ENCODE results near the gene METTL25.
"Not testable (repeated sequence)": the region's sequence is repeated elsewhere in the genome, so short reads cannot be mapped to it uniquely, and the experiment has no call there.

Gene METTL25

GRCh38 chr12:82358200-82359114, at the start of gene METTL25, which contains the start of gene CCDC59:
TSS of gene METTL25 (plus strand) at chr12:82358529. CDS start at chr12:82358566, 37 bp downstream.
TSS of gene CCDC59 (minus strand) at chr12:82358387. CDS start at chr12:82358376, 11 bp downstream.
- peak; percentile 95 for DNase-seq (ENCODE audit: low read depth in 2 of 2)

- no peak for DNase-seq (ENCODE audit: low read depth in 2 of 2)
Measured at GRCh38 chr12:82314406-82314892, 43.9 kb upstream of the METTL25 start.

- no peak for DNase-seq (ENCODE audit: low read depth in 2 of 2)
Measured at GRCh38 chr12:82319276-82319675, 39.1 kb upstream of the METTL25 start.

- DNase-seq (ENCODE audit: low read depth in 2 of 2): no peak
Measured at GRCh38 chr12:82325540-82326336, 32.6 kb upstream of the METTL25 start.

GRCh38 chr12:82326905-82327503, 31.3 kb upstream of the METTL25 start:
- DNase-seq (ENCODE audit: low read depth in 2 of 2): no peak

GRCh38 chr12:82327861-82328260, 30.5 kb upstream of the METTL25 start:
- no peak for DNase-seq (ENCODE audit: low read depth in 2 of 2)

- no peak for DNase-seq (ENCODE audit: low read depth in 2 of 2)
Measured at GRCh38 chr12:82329508-82329907, 28.8 kb upstream of the METTL25 start.

GRCh38 chr12:82350161-82350560, 8.2 kb upstream of the METTL25 start:
- DNase-seq (ENCODE audit: low read depth in 2 of 2): no peak

GRCh38 chr12:82351390-82351789, 6.9 kb upstream of the METTL25 start:
- no peak for DNase-seq (ENCODE audit: low read depth in 2 of 2)

- no peak for DNase-seq (ENCODE audit: low read depth in 2 of 2)
Measured at GRCh38 chr12:82357340-82357739, 989 bp upstream of the METTL25 start.

- DNase-seq (ENCODE audit: low read depth in 2 of 2): no peak
Measured at GRCh38 chr12:82357845-82358199, 507 bp upstream of the METTL25 start.

GRCh38 chr12:82359115-82359478, 768 bp downstream of the METTL25 start:
- no peak for DNase-seq (ENCODE audit: low read depth in 2 of 2)

GRCh38 chr12:82360834-82361233, 2.5 kb downstream of the METTL25 start:
- DNase-seq (ENCODE audit: low read depth in 2 of 2): not testable (repeated sequence)

GRCh38 chr12:82361461-82361915, 3.2 kb downstream of the METTL25 start:
- no peak for DNase-seq (ENCODE audit: low read depth in 2 of 2)

- DNase-seq (ENCODE audit: low read depth in 2 of 2): no peak
Measured at GRCh38 chr12:82363990-82364389, 5.7 kb downstream of the METTL25 start.

GRCh38 chr12:82366197-82366596, 7.9 kb downstream of the METTL25 start:
- DNase-seq (ENCODE audit: low read depth in 2 of 2): no peak

GRCh38 chr12:82375201-82375600, 16.9 kb downstream of the METTL25 start:
- no peak for DNase-seq (ENCODE audit: low read depth in 2 of 2)

GRCh38 chr12:82378997-82379396, 20.7 kb downstream of the METTL25 start:
- no peak for DNase-seq (ENCODE audit: low read depth in 2 of 2)

- DNase-seq (ENCODE audit: low read depth in 2 of 2): no peak
Measured at GRCh38 chr12:82383930-82384552, 25.7 kb downstream of the METTL25 start.

GRCh38 chr12:82398879-82399278, 40.5 kb downstream of the METTL25 start:
- DNase-seq (ENCODE audit: low read depth in 2 of 2): no peak

- no peak for DNase-seq (ENCODE audit: low read depth in 2 of 2)
Measured at GRCh38 chr12:82400819-82401218, 42.5 kb downstream of the METTL25 start.

- DNase-seq (ENCODE audit: low read depth in 2 of 2): no peak
Measured at GRCh38 chr12:82406651-82407050, 48.3 kb downstream of the METTL25 start.

Measured in stimulated activated CD8-positive, alpha-beta memory T cell treated with anti-CD3 and anti-CD28 coated beads, Interleukin-2, amount 100 ng/mL, for 48 hours (primary cell).